RWPE2 (cell line): ENCODE results near the gene ASTN1.

Experiments
- ATAC-seq: fragments of 200-7000 bp; cut with Tn5 transposase; 3 replicates; pipeline ENCODE4 v1.9.1; 2021; ENCODE audit warnings: low read depth
- DNase-seq: peaks from one replicate; pipeline ENCODE4 v3.0.0-alpha.2; 2020; ENCODE audit warnings: low spot score
- H3K27ac ChIP-seq: fragments of 450-650 bp; 2 replicates; pipeline ENCODE4 v1.5.1; 2017; ENCODE audit warnings: mild to moderate bottlenecking; ENCODE audit not compliant: poor library complexity, severe bottlenecking
- H3K27me3 ChIP-seq: fragments of 250-450 bp; sonication (Bioruptor Pico); 2 replicates; pipeline ENCODE4 v1.5.1; 2021; ENCODE audit warnings: mild to moderate bottlenecking, moderate library complexity; ENCODE audit not compliant: insufficient read depth, poor library complexity, severe bottlenecking
- H3K36me3 ChIP-seq: fragments of 250-450 bp; sonication (Bioruptor Pico); 2 replicates; pipeline ENCODE4 v1.5.1; 2020; ENCODE audit warnings: low read depth, mild to moderate bottlenecking, moderate library complexity
- H3K4me1 ChIP-seq: fragments of 250-450 bp; sonication (Bioruptor Pico); 2 replicates; pipeline ENCODE4 v1.5.1; 2021; ENCODE audit warnings: mild to moderate bottlenecking, moderate library complexity; ENCODE audit not compliant: insufficient read depth, poor library complexity, severe bottlenecking
- H3K4me3 ChIP-seq: fragments of 250-450 bp; sonication (Bioruptor Pico); 2 replicates; pipeline ENCODE4 v1.5.1; 2021; ENCODE audit warnings: mild to moderate bottlenecking, moderate library complexity; ENCODE audit not compliant: severe bottlenecking
- H3K9me3 ChIP-seq: fragments of 250-450 bp; sonication (Bioruptor Pico); 2 replicates; pipeline ENCODE4 v1.5.1; 2021; ENCODE audit warnings: mild to moderate bottlenecking, moderate library complexity; ENCODE audit not compliant: severe bottlenecking
- TF ChIP-seq, protein P1 (sequence below): fragments of 450-650 bp; IDR thresholded peaks from one replicate; pipeline ENCODE4 v1.5.1; 2017; ENCODE audit warnings: mild to moderate bottlenecking, moderate library complexity; ENCODE audit not compliant: poor library complexity, severe bottlenecking

ASTN1 gene

DNA sequence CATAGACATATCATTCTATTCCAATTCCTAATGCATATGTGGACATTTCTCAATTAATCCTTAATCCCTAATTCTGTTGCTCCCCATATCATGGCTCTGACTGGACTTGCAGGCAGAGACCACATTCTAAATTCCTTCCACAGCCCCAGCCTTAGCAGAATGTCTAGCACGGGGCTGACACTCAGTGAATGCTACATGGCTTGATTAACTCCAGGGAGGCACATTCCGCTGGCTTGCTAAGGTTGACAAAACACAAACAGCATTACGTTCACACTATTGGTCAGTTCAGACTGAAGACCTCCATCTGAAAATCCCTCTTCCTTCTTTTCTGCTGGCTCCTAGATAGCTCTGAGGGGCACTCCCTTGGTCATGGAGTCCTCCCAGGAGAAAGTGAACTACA, 119.4 kb downstream of the ASTN1 start:
- Histone ChIP-seq H3K36me3 (no peaks in the 10 kb centered on the region), H3K4me3 (no peak overlapping the region), H3K27me3 (no peaks in the 10 kb centered on the region), H3K27ac (no peak overlapping the region), H3K9me3 (no peaks in the 10 kb centered on the region), H3K4me1 (no peaks in the 10 kb centered on the region)
- TF ChIP-seq, protein P1, sequence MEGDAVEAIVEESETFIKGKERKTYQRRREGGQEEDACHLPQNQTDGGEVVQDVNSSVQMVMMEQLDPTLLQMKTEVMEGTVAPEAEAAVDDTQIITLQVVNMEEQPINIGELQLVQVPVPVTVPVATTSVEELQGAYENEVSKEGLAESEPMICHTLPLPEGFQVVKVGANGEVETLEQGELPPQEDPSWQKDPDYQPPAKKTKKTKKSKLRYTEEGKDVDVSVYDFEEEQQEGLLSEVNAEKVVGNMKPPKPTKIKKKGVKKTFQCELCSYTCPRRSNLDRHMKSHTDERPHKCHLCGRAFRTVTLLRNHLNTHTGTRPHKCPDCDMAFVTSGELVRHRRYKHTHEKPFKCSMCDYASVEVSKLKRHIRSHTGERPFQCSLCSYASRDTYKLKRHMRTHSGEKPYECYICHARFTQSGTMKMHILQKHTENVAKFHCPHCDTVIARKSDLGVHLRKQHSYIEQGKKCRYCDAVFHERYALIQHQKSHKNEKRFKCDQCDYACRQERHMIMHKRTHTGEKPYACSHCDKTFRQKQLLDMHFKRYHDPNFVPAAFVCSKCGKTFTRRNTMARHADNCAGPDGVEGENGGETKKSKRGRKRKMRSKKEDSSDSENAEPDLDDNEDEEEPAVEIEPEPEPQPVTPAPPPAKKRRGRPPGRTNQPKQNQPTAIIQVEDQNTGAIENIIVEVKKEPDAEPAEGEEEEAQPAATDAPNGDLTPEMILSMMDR, result no peak
- ATAC-seq (no peak), DNase-seq (no peak)

DNA sequence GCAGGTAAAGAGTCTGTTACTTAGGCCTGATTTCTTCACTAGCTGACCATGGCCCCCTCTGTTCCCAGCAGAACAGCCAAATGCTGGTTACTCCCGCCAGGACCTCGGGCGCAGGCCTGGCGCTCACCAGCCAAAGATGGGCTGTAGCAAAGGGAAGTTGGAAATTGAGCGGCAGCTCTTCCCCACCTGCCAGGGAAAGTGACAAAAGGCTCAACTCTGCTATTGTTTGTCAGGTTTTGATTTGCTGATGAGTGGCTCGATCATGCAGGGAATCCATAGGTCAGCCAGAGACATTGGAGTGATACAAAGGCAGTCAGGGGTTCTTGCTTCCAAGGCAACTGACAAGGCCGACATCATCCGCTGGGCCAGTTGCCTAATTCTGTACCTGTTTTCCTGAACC, 120.1 kb downstream of the ASTN1 start:
- no peak for ATAC-seq
- Histone ChIP-seq H3K4me3 (no peak overlapping the region), H3K27ac (no peak overlapping the region)

DNA sequence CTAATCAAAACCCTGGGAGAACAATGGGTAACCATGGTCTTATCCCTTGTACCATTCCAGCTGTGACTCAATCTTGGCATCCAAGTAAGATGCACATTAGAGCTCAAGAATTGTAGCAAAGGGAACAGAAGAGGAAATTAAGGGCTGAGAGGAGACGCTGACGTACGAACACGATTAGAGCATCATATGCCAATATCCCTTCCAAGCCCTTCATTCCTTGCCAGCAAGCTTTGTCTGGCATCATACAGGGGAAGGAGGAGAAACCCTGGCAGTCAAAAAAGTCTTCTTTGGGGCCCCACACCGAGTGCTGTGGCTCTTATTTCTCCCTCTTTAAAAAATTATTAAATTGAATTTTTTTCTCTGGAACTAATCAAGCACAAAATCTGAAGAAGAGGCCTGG, 120.9 kb downstream of the ASTN1 start:
- H3K4me1 ChIP-seq, result no peaks in the 10 kb centered on the region
- DNase-seq (no peak), ATAC-seq (no peak)
- H3K27ac ChIP-seq, result no peak overlapping the region
- no peaks in the 10 kb centered on the region for H3K9me3 ChIP-seq
- H3K36me3 ChIP-seq, result no peaks in the 10 kb centered on the region
- TF ChIP-seq, protein P1, result no peak
- no peaks in the 10 kb centered on the region for H3K27me3 ChIP-seq
- H3K4me3 ChIP-seq, result no peak overlapping the region

More for the DNA sequence above, 120.1 kb downstream of the ASTN1 start:
- no peaks in the 10 kb centered on the region for H3K27me3 ChIP-seq
- no peak for DNase-seq
- H3K4me1 ChIP-seq, result no peaks in the 10 kb centered on the region
- H3K9me3 ChIP-seq, result no peaks in the 10 kb centered on the region
- no peaks in the 10 kb centered on the region for H3K36me3 ChIP-seq
- TF ChIP-seq, protein P1, result no peak

DNA sequence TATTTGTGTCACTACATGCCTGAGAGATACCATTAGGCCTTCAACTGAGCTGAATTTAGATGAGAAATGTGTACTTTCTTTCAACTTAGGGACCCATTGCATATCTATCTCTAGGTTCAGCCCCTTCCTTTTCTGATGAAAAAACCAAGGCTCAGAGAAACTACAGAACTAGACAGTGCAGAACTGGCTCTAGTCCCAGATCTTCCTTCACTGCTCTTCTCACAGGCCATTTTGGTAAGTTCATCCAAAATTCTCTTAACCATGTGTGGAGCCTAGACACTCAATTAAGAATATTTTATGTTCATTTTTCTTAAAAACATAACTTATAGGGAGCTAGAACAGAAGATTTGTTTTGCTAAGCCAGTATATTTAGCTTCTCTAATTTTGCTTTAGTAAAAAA, 128.9 kb downstream of the ASTN1 start:
- H3K4me3 ChIP-seq, result no peak overlapping the region
- no peaks in the 10 kb centered on the region for H3K4me1 ChIP-seq
- no peaks in the 10 kb centered on the region for H3K9me3 ChIP-seq
- H3K36me3 ChIP-seq, result no peaks in the 10 kb centered on the region
- TF ChIP-seq, protein P1, result no peak
- ATAC-seq (no peak), DNase-seq (no peak)
- peaks cover 11% of the 10 kb centered on the region for H3K27me3 ChIP-seq
- H3K27ac ChIP-seq, result no peak overlapping the region

DNA sequence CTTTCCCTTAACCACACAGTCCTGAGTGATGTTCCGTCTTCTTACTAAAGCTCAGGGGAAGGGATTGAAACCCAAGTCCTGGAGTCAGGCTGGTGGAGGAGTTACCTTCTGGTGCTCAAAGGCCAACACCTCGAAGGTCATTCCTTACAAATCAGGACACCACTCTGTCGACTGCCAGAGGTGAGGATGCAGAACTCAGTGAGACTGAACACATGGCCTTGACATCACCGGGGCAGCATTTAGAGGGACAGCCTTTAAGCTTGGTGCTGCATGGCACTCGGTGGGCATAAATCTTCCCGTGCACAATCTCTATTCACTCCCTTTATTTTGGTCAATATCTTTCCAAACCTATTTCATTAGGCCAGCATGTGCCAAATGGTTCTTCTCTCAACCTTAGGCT, 130.9 kb downstream of the ASTN1 start:
- H3K4me1 ChIP-seq, result no peaks in the 10 kb centered on the region
- H3K36me3 ChIP-seq, result no peaks in the 10 kb centered on the region
- no peak for DNase-seq
- no peak for ATAC-seq
- no peak overlapping the region for H3K27ac ChIP-seq
- peaks cover 11% of the 10 kb centered on the region for H3K27me3 ChIP-seq
- no peaks in the 10 kb centered on the region for H3K9me3 ChIP-seq
- H3K4me3 ChIP-seq, result no peak overlapping the region
- TF ChIP-seq, protein P1, result no peak
